DOHH2 (cell line): Measurements from ENCODE around the gene CBLB.

Experiments
- H3F3A ChIP-seq: fragments of 200-600 bp; sonication (generic), shearing (Covaris generic); 2 replicates; pipeline ENCODE4 v1.6.0; 2016; ENCODE audit warnings: antibody characterized with exemption, mild to moderate bottlenecking; ENCODE audit not compliant: control insufficient read depth, insufficient read depth
- H3K27ac ChIP-seq: fragments of 200-600 bp; sonication (generic); 2 replicates; pipeline ENCODE4 v1.5.1; 2014; ENCODE audit warnings: low read depth, mild to moderate bottlenecking, low read length, moderate library complexity
- H3K27me3 ChIP-seq: fragments of 200-600 bp; sonication (generic); 2 replicates; pipeline ENCODE4 v1.6.1; 2014; ENCODE audit warnings: mild to moderate bottlenecking, low read length, mixed read lengths; ENCODE audit not compliant: control insufficient read depth
- H3K36me3 ChIP-seq: fragments of 200-600 bp; sonication (generic); 2 replicates; pipeline ENCODE4 v1.6.1; 2014; ENCODE audit warnings: mild to moderate bottlenecking, low read length, moderate library complexity, mixed read lengths; ENCODE audit not compliant: control insufficient read depth
- H3K4me1 ChIP-seq: fragments of 200-600 bp; sonication (generic); 2 replicates; pipeline ENCODE4 v1.6.1; 2014; ENCODE audit warnings: mild to moderate bottlenecking, low read length, mixed read lengths; ENCODE audit not compliant: control insufficient read depth
- H3K4me2 ChIP-seq: fragments of 200-600 bp; sonication (generic); 2 replicates; pipeline ENCODE4 v1.6.0; 2014; ENCODE audit warnings: mild to moderate bottlenecking, low read length, moderate library complexity
- H3K4me3 ChIP-seq: fragments of 200-600 bp; sonication (generic); 2 replicates; pipeline ENCODE4 v1.5.1; 2014; ENCODE audit warnings: mild to moderate bottlenecking, low read length, mixed read lengths
- H3K79me2 ChIP-seq: fragments of 200-600 bp; sonication (generic); 2 replicates; pipeline ENCODE4 v1.6.1; 2014; ENCODE audit warnings: mild to moderate bottlenecking, low read length, mixed read lengths; ENCODE audit not compliant: control insufficient read depth
- H3K9me2 ChIP-seq: fragments of 200-600 bp; sonication (generic); replicated peaks from 2 replicates; pipeline ENCODE4 v1.6.1; 2014; ENCODE audit warnings: mild to moderate bottlenecking, low read length, mixed read lengths; ENCODE audit not compliant: control insufficient read depth
- H3K9me3 ChIP-seq: fragments of 200-600 bp; sonication (generic); 2 replicates; pipeline ENCODE4 v1.6.1; 2014; ENCODE audit warnings: antibody characterized with exemption, low read length, mixed read lengths; ENCODE audit not compliant: control insufficient read depth, insufficient read depth
- H4K20me1 ChIP-seq: fragments of 200-600 bp; sonication (generic); 2 replicates; pipeline ENCODE4 v1.6.0; 2014; ENCODE audit warnings: low read depth, mild to moderate bottlenecking, antibody characterized with exemption, low read length, moderate library complexity; ENCODE audit not compliant: control insufficient read depth, insufficient read depth
- EZH2phosphoT487 ChIP-seq: fragments of 200-600 bp; sonication (generic); IDR thresholded peaks from 2 replicates; pipeline ENCODE4 v1.6.1; 2017; ENCODE audit warnings: borderline replicate concordance, mild to moderate bottlenecking, antibody characterized with exemption, low read length, moderate library complexity, mixed read lengths
- TF ChIP-seq, protein P1 (sequence below): fragments of 200-600 bp; sonication (generic); IDR thresholded peaks from one replicate; pipeline ENCODE4 v1.5.1; 2014; ENCODE audit warnings: antibody characterized with exemption, mild to moderate bottlenecking, low read depth, low read length; ENCODE audit not compliant: poor library complexity, severe bottlenecking

The CBLB gene

DNA sequence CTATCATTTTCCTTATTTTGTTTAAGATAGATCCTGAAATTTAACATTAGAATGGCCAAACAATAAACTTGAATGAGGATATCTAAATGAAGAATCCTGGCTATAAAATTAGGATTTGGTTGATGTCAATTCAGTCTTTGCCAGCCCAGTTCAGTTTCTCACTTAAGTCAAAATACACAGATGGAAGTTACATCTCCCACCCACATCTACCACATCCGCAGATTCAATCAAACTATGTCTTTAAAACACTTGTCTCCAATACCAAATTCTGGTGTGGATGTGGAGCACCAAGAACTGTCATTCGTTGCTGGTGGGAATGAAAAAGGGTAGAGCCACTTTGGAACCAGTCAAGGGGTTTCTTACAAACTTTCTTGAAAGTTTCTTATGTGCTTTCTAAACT lies 18.2 kb downstream of the CBLB start:
- no peaks in the 10 kb centered on the region for H3K9me2 ChIP-seq
- no peak overlapping the region for H3K4me3 ChIP-seq
- H3K4me1 ChIP-seq = peaks cover 30% of the 10 kb centered on the region
- H3K27me3 ChIP-seq = no peaks in the 10 kb centered on the region
- H4K20me1 ChIP-seq = no peaks in the 10 kb centered on the region
- TF ChIP-seq EZH2phosphoT487 = no peak
- TF ChIP-seq, protein P1, sequence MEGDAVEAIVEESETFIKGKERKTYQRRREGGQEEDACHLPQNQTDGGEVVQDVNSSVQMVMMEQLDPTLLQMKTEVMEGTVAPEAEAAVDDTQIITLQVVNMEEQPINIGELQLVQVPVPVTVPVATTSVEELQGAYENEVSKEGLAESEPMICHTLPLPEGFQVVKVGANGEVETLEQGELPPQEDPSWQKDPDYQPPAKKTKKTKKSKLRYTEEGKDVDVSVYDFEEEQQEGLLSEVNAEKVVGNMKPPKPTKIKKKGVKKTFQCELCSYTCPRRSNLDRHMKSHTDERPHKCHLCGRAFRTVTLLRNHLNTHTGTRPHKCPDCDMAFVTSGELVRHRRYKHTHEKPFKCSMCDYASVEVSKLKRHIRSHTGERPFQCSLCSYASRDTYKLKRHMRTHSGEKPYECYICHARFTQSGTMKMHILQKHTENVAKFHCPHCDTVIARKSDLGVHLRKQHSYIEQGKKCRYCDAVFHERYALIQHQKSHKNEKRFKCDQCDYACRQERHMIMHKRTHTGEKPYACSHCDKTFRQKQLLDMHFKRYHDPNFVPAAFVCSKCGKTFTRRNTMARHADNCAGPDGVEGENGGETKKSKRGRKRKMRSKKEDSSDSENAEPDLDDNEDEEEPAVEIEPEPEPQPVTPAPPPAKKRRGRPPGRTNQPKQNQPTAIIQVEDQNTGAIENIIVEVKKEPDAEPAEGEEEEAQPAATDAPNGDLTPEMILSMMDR = no peak
- peaks cover 5% of the 10 kb centered on the region; the same call in 1 of the 2 replicates for H3F3A ChIP-seq
- no peak overlapping the region for H3K27ac ChIP-seq
- H3K9me3 ChIP-seq = no peaks in the 10 kb centered on the region
- H3K79me2 ChIP-seq = peaks cover 20% of the 10 kb centered on the region
- H3K36me3 ChIP-seq = peaks cover 56% of the 10 kb centered on the region
- H3K4me2 ChIP-seq = no peak overlapping the region

DNA sequence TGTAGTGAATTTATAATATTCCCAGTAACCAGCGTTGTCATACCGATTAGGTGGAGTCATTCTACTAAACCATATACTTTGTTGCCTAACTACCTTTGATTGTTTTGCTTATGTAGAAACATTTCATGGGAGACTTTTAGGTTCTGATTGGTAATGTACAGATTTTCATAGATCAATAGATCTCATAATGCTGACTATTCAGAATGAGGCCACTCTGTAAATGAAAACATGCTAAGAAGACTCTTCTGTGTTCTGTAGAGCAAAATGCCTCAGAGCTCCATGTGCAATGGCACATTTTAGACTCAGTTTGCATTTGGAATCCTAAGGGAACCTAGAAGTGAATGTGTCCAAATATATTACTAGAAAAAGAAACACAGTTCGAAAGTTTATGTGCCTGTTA lies 20.0 kb downstream of the CBLB start:
- no peak overlapping the region for H3K27ac ChIP-seq
- H4K20me1 ChIP-seq = no peaks in the 10 kb centered on the region
- H3K9me3 ChIP-seq = no peaks in the 10 kb centered on the region
- H3K4me1 ChIP-seq = peaks cover 14% of the 10 kb centered on the region
- no peak overlapping the region for H3K4me3 ChIP-seq
- H3K36me3 ChIP-seq = peaks cover 54% of the 10 kb centered on the region
- H3K4me2 ChIP-seq = no peak overlapping the region
- H3K27me3 ChIP-seq = no peaks in the 10 kb centered on the region
- TF ChIP-seq, protein P1 = no peak
- no peak for TF ChIP-seq EZH2phosphoT487
- peaks cover 5% of the 10 kb centered on the region; the same call in 1 of the 2 replicates for H3F3A ChIP-seq
- H3K9me2 ChIP-seq = no peaks in the 10 kb centered on the region
- peaks cover 12% of the 10 kb centered on the region for H3K79me2 ChIP-seq

DNA sequence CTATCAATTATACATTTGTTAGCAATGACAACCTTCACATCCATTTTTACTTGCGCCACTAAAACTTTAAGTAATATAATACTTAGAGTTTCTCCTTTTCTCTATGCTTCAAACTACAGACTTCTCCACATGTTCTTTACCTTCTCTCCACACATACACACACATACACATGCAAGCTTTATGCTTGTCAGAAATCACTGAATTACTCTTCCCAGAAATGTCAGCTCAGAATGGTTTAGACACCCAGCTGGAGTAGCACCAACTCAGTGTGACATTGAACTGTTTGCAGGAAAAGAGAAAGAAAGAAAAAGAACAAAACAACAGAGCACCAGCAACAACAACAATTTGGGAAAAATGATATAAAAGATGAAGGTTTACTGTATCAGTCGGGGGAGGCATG lies 20.9 kb downstream of the CBLB start:
- Histone ChIP-seq H3F3A (peaks cover 5% of the 10 kb centered on the region; the same call in 1 of the 2 replicates), H3K27me3 (no peaks in the 10 kb centered on the region), H3K79me2 (peaks cover 4% of the 10 kb centered on the region), H3K9me2 (no peaks in the 10 kb centered on the region), H3K9me3 (no peaks in the 10 kb centered on the region), H3K4me1 (peaks cover 6% of the 10 kb centered on the region; the same call in 1 of the 2 replicates), H3K36me3 (peaks cover 47% of the 10 kb centered on the region), H4K20me1 (no peaks in the 10 kb centered on the region), H3K4me2 (no peak overlapping the region), H3K4me3 (no peak overlapping the region), H3K27ac (no peak overlapping the region)
- TF ChIP-seq, protein P1 = no peak
- TF ChIP-seq EZH2phosphoT487 = no peak

DNA sequence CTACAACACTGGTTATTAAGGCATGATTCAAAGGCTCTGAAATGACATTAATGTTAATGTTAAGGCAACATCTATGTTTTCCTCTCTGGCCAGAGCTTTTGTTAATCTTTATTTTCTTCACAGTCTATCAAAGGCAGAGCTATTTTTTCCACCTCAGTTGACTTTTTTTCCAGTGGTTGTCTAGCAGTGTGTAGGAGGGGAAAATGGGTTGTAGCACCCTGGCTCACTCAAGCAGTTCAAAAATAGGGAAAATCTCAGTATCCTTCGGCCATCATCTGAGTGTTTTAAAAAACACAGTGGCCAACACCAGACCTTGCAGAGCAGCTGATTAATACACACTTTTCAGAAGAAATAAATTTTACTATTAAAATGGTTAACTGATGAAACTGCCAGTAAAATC lies 21.4 kb downstream of the CBLB start:
- Histone ChIP-seq H3F3A (peaks cover 5% of the 10 kb centered on the region; the same call in 1 of the 2 replicates), H3K4me1 (peaks cover 6% of the 10 kb centered on the region; the same call in 1 of the 2 replicates), H4K20me1 (no peaks in the 10 kb centered on the region), H3K36me3 (peaks cover 45% of the 10 kb centered on the region), H3K9me2 (no peaks in the 10 kb centered on the region), H3K4me3 (no peak overlapping the region), H3K9me3 (no peaks in the 10 kb centered on the region), H3K79me2 (peaks cover 4% of the 10 kb centered on the region; the same call in 1 of the 2 replicates), H3K27ac (no peak overlapping the region), H3K27me3 (no peaks in the 10 kb centered on the region), H3K4me2 (no peak overlapping the region)
- no peak for TF ChIP-seq EZH2phosphoT487
- TF ChIP-seq, protein P1 = no peak
